Measurements from ENCODE around the gene FAM210B. TPM values are rescaled to one million over a fixed set of nuclear protein-coding genes. Genes with fewer than 3 reads are reported as not detected.

Gene FAM210B
- polyA plus RNA-seq, 2 of the 4 experiments (the other 2 are of a cell fraction), result 9.1 to 13.1 TPM

- DNase-seq (ENCODE audit: low read depth in 1 of 2, low spot score in 1 of 2) (no peak), ATAC-seq (no peak), FAIRE-seq (no peak)
- no peak overlapping the region for H3K4me2 ChIP-seq
- 0 out of 3 replicates have a peak, but pooled peaks cover 6% of the 10 kb centered on the region for H3K4me1 ChIP-seq
- H3K27ac ChIP-seq, result no peak overlapping the region
- WGBS (ENCODE audit: missing lambda C conversion rate), result 38% methylated on average over 2 of the region's 2 CpGs
- H3K4me3 ChIP-seq, result no peak overlapping the region
- no peak for TF ChIP-seq CBX2 (IDR thresholded peaks at IDR 0.05; ENCODE audit: borderline replicate concordance, low read depth)
- TF ChIP-seq RNF2 (IDR thresholded peaks at IDR 0.05; ENCODE audit: borderline replicate concordance, low read depth), result no peak
- TF ChIP-seq REST (IDR thresholded peaks at IDR 0.05), result no peak
- no peak for TF ChIP-seq MAZ (IDR thresholded peaks at IDR 0.05; ENCODE audit: borderline replicate concordance, low read depth, low read length)
- TF ChIP-seq GATA3 (IDR thresholded peaks at IDR 0.05; ENCODE audit: borderline replicate concordance), result no peak
- TF ChIP-seq CTCF (IDR thresholded peaks at IDR 0.05), result no peak
- no peak for TF ChIP-seq PHF8 (IDR thresholded peaks at IDR 0.05; ENCODE audit: borderline replicate concordance, low read depth)
- TF ChIP-seq RCOR1 (IDR thresholded peaks at IDR 0.05; ENCODE audit: low read depth, low read length), result no peak
- no peak for TF ChIP-seq POLR2AphosphoS2 (conservative IDR thresholded peaks at IDR 0.05; ENCODE audit: low read length)
- TF ChIP-seq EHMT2 (IDR thresholded peaks at IDR 0.05; ENCODE audit: low read depth), result no peak
- CTCF ChIA-PET, result no interaction called here
- no peaks in the 10 kb centered on the region for H3K9me3 ChIP-seq
- POLR2A ChIA-PET, result no interaction called here
Measured at GRCh38 chr20:56350842-56351241, 7.9 kb upstream of the FAM210B start.

GRCh38 chr20:56352345-56353055 is 6.3 kb upstream of the FAM210B start:
- TF ChIP-seq E2F6 (IDR thresholded peaks at IDR 0.05; ENCODE audit: borderline replicate concordance, low read depth) (no peak), SMC3 (IDR thresholded peaks at IDR 0.05) (no peak), CHD4 (IDR thresholded peaks at IDR 0.05; ENCODE audit: borderline replicate concordance) (no peak), ELK1 (IDR thresholded peaks at IDR 0.05; ENCODE audit: low read depth, low read length) (no peak), KDM5A (IDR thresholded peaks at IDR 0.05) (no peak), MAZ (IDR thresholded peaks at IDR 0.05; ENCODE audit: borderline replicate concordance, low read depth, low read length) (no peak), HOXB5 (CRISPR knock-in tag; IDR thresholded peaks at IDR 0.05) (no peak), RFX5 (IDR thresholded peaks at IDR 0.05) (no peak)
- 0 out of 3 replicates have a peak, but pooled peaks cover 6% of the 10 kb centered on the region for H3K4me1 ChIP-seq
- no peak for FAIRE-seq
- no peak overlapping the region for H3K4me2 ChIP-seq
- 19% methylated on average over 5 of the region's 5 CpGs for WGBS (ENCODE audit: missing lambda C conversion rate)
- H3K4me3 ChIP-seq, result no peak overlapping the region
- no peak for DNase-seq (ENCODE audit: low read depth in 1 of 2, low spot score in 1 of 2)
- H3K9me3 ChIP-seq, result no peaks in the 10 kb centered on the region
- ChIA-PET POLR2A (no interaction called here), CTCF (interaction anchor here (0.9 to 3.0 kb wide), 2 partner anchors 9 to 1672 kb away, joined by 3 to 20 read pairs; no protein-coding TSS in a partner anchor)
- no peak overlapping the region for H3K27ac ChIP-seq
- no peak for ATAC-seq
